ENCODE results near the gene TCERG1L. TPM values are rescaled to one million over a fixed set of nuclear protein-coding genes. Genes with fewer than 3 reads are reported as not detected.

Gene TCERG1L
- polyA plus RNA-seq, 1 of the 3 experiments (the other 2 are of a cell fraction): not detected

DNA sequence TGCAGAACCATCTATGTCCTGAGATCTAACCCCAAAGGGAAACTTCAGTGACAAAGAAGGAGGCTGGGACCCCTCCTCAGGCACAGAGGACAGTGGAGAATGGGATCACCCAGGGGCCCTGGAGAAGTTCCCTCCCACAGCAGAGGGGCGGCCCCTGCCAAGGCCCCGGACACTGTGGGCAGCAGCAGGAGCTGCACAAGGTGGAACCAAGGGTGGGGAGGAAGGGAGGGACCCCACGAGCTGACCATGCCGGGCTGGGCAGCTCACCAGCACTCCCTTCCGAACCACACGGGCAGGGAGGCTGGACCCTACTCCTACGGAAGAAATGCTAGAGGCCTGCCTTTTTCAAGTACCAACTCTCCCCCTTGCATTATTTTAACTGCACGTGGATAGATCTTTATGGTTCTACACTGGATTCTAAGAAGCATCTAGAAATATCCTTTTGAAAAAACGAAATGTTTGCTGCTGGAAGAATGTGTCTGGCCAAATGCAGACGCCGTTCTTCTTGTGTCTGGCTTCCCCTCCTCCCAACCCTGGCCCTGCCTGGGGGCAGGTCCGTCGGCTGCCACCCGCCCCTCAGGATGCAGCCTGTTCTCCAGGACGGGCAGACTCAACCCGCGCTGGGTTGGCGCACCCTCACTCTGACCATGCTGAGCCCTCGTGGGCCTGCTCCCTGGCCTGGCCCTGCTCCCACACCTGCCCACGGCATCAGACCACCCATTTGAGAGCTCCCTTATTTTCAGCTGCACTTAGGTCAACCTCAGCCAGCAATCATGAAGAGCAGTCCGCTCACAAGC is 193.9 kb downstream of the TCERG1L start:
- POLR2A ChIA-PET: no interaction called here
- no peak for TF ChIP-seq TEAD4 (IDR thresholded peaks at IDR 0.05; ENCODE audit: borderline replicate concordance, insufficient read depth)
- no peak for TF ChIP-seq PBX3 (IDR thresholded peaks at IDR 0.05)
- TF ChIP-seq, protein P1, sequence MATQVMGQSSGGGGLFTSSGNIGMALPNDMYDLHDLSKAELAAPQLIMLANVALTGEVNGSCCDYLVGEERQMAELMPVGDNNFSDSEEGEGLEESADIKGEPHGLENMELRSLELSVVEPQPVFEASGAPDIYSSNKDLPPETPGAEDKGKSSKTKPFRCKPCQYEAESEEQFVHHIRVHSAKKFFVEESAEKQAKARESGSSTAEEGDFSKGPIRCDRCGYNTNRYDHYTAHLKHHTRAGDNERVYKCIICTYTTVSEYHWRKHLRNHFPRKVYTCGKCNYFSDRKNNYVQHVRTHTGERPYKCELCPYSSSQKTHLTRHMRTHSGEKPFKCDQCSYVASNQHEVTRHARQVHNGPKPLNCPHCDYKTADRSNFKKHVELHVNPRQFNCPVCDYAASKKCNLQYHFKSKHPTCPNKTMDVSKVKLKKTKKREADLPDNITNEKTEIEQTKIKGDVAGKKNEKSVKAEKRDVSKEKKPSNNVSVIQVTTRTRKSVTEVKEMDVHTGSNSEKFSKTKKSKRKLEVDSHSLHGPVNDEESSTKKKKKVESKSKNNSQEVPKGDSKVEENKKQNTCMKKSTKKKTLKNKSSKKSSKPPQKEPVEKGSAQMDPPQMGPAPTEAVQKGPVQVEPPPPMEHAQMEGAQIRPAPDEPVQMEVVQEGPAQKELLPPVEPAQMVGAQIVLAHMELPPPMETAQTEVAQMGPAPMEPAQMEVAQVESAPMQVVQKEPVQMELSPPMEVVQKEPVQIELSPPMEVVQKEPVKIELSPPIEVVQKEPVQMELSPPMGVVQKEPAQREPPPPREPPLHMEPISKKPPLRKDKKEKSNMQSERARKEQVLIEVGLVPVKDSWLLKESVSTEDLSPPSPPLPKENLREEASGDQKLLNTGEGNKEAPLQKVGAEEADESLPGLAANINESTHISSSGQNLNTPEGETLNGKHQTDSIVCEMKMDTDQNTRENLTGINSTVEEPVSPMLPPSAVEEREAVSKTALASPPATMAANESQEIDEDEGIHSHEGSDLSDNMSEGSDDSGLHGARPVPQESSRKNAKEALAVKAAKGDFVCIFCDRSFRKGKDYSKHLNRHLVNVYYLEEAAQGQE (IDR thresholded peaks at IDR 0.05; ENCODE audit: low read depth, low read length): no peak
- TF ChIP-seq GATA2 (CRISPR knock-in tag; IDR thresholded peaks at IDR 0.05): no peak
- TF ChIP-seq MXI1 (IDR thresholded peaks at IDR 0.05; ENCODE audit: low read depth, low read length): no peak
- H3K79me2 ChIP-seq (ENCODE audit: insufficient read depth): no peaks in the 10 kb centered on the region

DNA sequence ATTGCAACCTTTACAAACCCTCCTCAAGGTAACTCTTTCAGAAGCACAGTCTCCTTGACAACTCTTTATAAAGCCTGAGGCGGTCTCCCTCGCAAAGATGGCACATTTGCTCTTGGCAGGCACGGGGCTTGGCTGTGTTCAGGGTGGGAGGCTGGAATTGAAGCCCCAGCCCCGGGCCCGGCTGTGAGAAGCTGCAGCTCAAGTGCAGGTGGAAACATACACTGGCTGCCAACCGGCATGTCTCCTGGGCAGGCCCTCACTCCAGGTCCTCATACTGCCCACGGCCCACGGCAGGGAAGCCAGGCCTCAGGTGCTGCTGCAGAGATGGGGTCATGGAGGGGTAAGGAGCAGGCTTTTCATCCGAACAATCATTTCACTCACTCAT is 194.5 kb downstream of the TCERG1L start:
- H3K4me3 ChIP-seq (ENCODE audit: low read depth in 2 of 2, low read length in 1 of 2): no peak overlapping the region
- H2AFZ ChIP-seq (ENCODE audit: low read depth): no peak overlapping the region
- no peaks in the 10 kb centered on the region for H3K79me2 ChIP-seq (ENCODE audit: insufficient read depth)
- DNase-seq: no peak
- H3F3A ChIP-seq (replicated peaks; ENCODE audit: insufficient read depth): no peaks in the 10 kb centered on the region
- CTCF ChIA-PET: no interaction called here
- 52% methylated on average over 8 of the region's 9 CpGs for WGBS (ENCODE audit: low lambda C conversion rate)
- H3K36me3 ChIP-seq (replicated peaks in 1 of 2; ENCODE audit: control insufficient read depth in 1 of 2, insufficient read depth in 2 of 2, low read length in 1 of 2): no peaks in the 10 kb centered on the region
- POLR2A ChIA-PET: no interaction called here
- TF ChIP-seq RAD21 (IDR thresholded peaks at IDR 0.05; ENCODE audit: low read length): no peak
- no peak for TF ChIP-seq SIN3A (IDR thresholded peaks at IDR 0.05; ENCODE audit: borderline replicate concordance, low read depth, low read length)
- no peak for TF ChIP-seq RXRA (IDR thresholded peaks at IDR 0.05; ENCODE audit: borderline replicate concordance, low read depth)
- TF ChIP-seq, protein P2, sequence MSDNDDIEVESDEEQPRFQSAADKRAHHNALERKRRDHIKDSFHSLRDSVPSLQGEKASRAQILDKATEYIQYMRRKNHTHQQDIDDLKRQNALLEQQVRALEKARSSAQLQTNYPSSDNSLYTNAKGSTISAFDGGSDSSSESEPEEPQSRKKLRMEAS (IDR thresholded peaks at IDR 0.05; ENCODE audit: low read depth): no peak
- TF ChIP-seq USF1 (IDR thresholded peaks at IDR 0.05; ENCODE audit: borderline replicate concordance, low read depth): no peak
- TF ChIP-seq NFIC (IDR thresholded peaks at IDR 0.05; ENCODE audit: borderline replicate concordance): no peak
- no peak for TF ChIP-seq SMC3 (IDR thresholded peaks at IDR 0.05; ENCODE audit: low read depth, low read length)
- TF ChIP-seq RCOR1 (IDR thresholded peaks at IDR 0.05; ENCODE audit: low read length): no peak
- TF ChIP-seq FOXJ3 (CRISPR knock-in tag; IDR thresholded peaks at IDR 0.05): no peak
- TF ChIP-seq NRF1 (IDR thresholded peaks at IDR 0.05; ENCODE audit: low read depth, low read length): no peak
- no peaks in the 10 kb centered on the region for H3K27me3 ChIP-seq (ENCODE audit: insufficient read depth)
- no peaks in the 10 kb centered on the region for H3K4me1 ChIP-seq (ENCODE audit: control insufficient read depth in 1 of 2, insufficient read depth in 2 of 2, low read depth in 1 of 2, low read length in 1 of 2)
- no peaks in the 10 kb centered on the region for H3K9me2 ChIP-seq
- no peaks in the 10 kb centered on the region for H3K9me3 ChIP-seq
- H3K4me2 ChIP-seq: no peak overlapping the region
- no peaks in the 10 kb centered on the region for H4K20me1 ChIP-seq (ENCODE audit: insufficient read depth)
- no peak overlapping the region for H3K9ac ChIP-seq
- H3K27ac ChIP-seq (ENCODE audit: low read depth in 2 of 2, low read length in 1 of 2): no peak overlapping the region

More for the DNA sequence above, 193.9 kb downstream of the TCERG1L start:
- WGBS (ENCODE audit: low lambda C conversion rate): 35% methylated on average over 19 of the region's 21 CpGs
- Histone ChIP-seq H3K4me3 (ENCODE audit: low read depth in 2 of 2, low read length in 1 of 2) (no peak overlapping the region), H3K4me2 (no peak overlapping the region), H3F3A (replicated peaks; ENCODE audit: insufficient read depth) (no peaks in the 10 kb centered on the region), H2AFZ (ENCODE audit: low read depth) (no peak overlapping the region), H3K27ac (ENCODE audit: low read depth in 2 of 2, low read length in 1 of 2) (no peak overlapping the region), H3K9ac (no peak overlapping the region), H4K20me1 (ENCODE audit: insufficient read depth) (no peaks in the 10 kb centered on the region), H3K36me3 (replicated peaks in 1 of 2; ENCODE audit: control insufficient read depth in 1 of 2, insufficient read depth in 2 of 2, low read length in 1 of 2) (no peaks in the 10 kb centered on the region), H3K9me2 (no peaks in the 10 kb centered on the region), H3K27me3 (ENCODE audit: insufficient read depth) (no peaks in the 10 kb centered on the region), H3K9me3 (no peaks in the 10 kb centered on the region), H3K4me1 (ENCODE audit: control insufficient read depth in 1 of 2, insufficient read depth in 2 of 2, low read depth in 1 of 2, low read length in 1 of 2) (no peaks in the 10 kb centered on the region)
- CTCF ChIA-PET: no interaction called here
- DNase-seq: no peak
